GM12891 (cell line): ENCODE results near the gene PARD6A.

Source experiments
- POLR2A ChIP-seq: IDR thresholded peaks from 2 replicates; pipeline ENCODE4 v1.6.1; 2011; ENCODE audit warnings: low read depth, low read length, control low read depth
- SPI1 ChIP-seq: IDR thresholded peaks from 2 replicates; pipeline ENCODE4 v1.6.1; 2011; ENCODE audit warnings: low read depth, low read length, control low read depth
- TAF1 ChIP-seq: IDR thresholded peaks from 2 replicates; pipeline ENCODE4 v1.6.1; 2011; ENCODE audit warnings: low read depth, low read length, control low read depth

GRCh38 chr16:67663151-67663876 is 2.6 kb downstream of the PARD6A start:
- TF ChIP-seq SPI1 (no peak), POLR2A (no peak), TAF1 (no peak)
